Naive B cell (primary cell): ENCODE results near the gene CHST3. TPM values are rescaled to one million over a fixed set of nuclear protein-coding genes. Genes with fewer than 3 reads are reported as not detected.

Experiments
- ATAC-seq, 2 donors: fragments of 150-1000 bp; cut with Tn5 transposase; 2 replicates each; pipeline ENCODE4 v1.10.0; 2021; ENCODE audit warnings: low read depth in 2 of 2, mild to moderate bottlenecking in 2 of 2, moderate library complexity in 2 of 2
- DNase-seq: peaks from one replicate; pipeline ENCODE4 v3.0.0; 2022
- H3K27ac Mint-ChIP-seq, 6 donors: one replicate each; pipeline ENCODE4 v1.8.0; 2020 to 2022; ENCODE audit warnings: mild to moderate bottlenecking in 6 of 6, mixed read lengths in 6 of 6, moderate library complexity in 5 of 6, inconsistent platforms in 2 of 6
- H3K27me3 Mint-ChIP-seq, 3 donors: one replicate each; pipeline ENCODE4 v1.8.0; 2021 to 2022; ENCODE audit warnings: mixed read lengths in 3 of 3, mild to moderate bottlenecking in 1 of 3
- H3K36me3 Mint-ChIP-seq, 2 donors: one replicate each; pipeline ENCODE4 v1.8.0; 2020 to 2022; ENCODE audit warnings: mixed read lengths in 2 of 2, inconsistent platforms in 1 of 2, mild to moderate bottlenecking in 1 of 2
- H3K4me1 Mint-ChIP-seq, 3 donors: one replicate each; pipeline ENCODE4 v1.8.0; 2020 to 2022; ENCODE audit warnings: mixed read lengths in 3 of 3, inconsistent platforms in 1 of 3, mild to moderate bottlenecking in 1 of 3, moderate library complexity in 1 of 3
- H3K4me3 Mint-ChIP-seq, 8 donors: one replicate each; pipeline ENCODE4 v1.8.0; 2020 to 2022; ENCODE audit warnings: mild to moderate bottlenecking in 8 of 8, mixed read lengths in 8 of 8, moderate library complexity in 8 of 8, inconsistent platforms in 2 of 8
- H3K9me3 Mint-ChIP-seq, 7 donors: one replicate each; pipeline ENCODE4 v1.8.0; 2020 to 2022; ENCODE audit warnings: mixed read lengths in 7 of 7, mild to moderate bottlenecking in 5 of 7, inconsistent platforms in 2 of 7, moderate library complexity in 1 of 7
- polyA plus RNA-seq, 6 donors: library from polyadenylated mRNA; unstranded; fragments of 300-500 nt; fragmentation: Illumina TruSeq; gene quantifications; one replicate each; pipeline ENCODE4 v1.2.3, GENCODE V29; 2021; ENCODE audit warnings: low read depth in 6 of 6

The CHST3 gene
- polyA plus RNA-seq, 6 donors from 2014 or later: not detected

- Mint-ChIP-seq H3K4me1 (peaks cover 0 to 2% (median 0%) of the 10 kb centered on the region in 3 donors), H3K9me3 (peaks cover 12 to 61% (median 31%) of the 10 kb centered on the region in 7 donors), H3K4me3 (no peak overlapping the region), H3K36me3 (peaks cover 9 to 19% of the 10 kb centered on the region in 2 donors), H3K27me3 (peaks cover 7 to 29% (median 8%) of the 10 kb centered on the region in 3 donors), H3K27ac (no peak overlapping the region)
- ATAC-seq: no peak
- DNase-seq: no peak
Observed at GRCh38 chr10:71933651-71934050, 30.5 kb upstream of the CHST3 start.

- H3K9me3 Mint-ChIP-seq: peaks cover 21 to 85% (median 54%) of the 10 kb centered on the region in 7 donors
- ATAC-seq: no peak
- H3K4me3 Mint-ChIP-seq: no peak overlapping the region
- peaks cover 25 to 38% of the 10 kb centered on the region in 2 donors for H3K36me3 Mint-ChIP-seq
- peaks cover 0 to 9% (median 0%) of the 10 kb centered on the region in 3 donors for H3K4me1 Mint-ChIP-seq
- DNase-seq: no peak
- H3K27ac Mint-ChIP-seq: no peak overlapping the region
- H3K27me3 Mint-ChIP-seq: peaks cover 6 to 14% (median 8%) of the 10 kb centered on the region in 3 donors
Observed at GRCh38 chr10:71938211-71938610, 26.0 kb upstream of the CHST3 start.

- Mint-ChIP-seq H3K4me1 (peaks cover 0 to 9% (median 0%) of the 10 kb centered on the region in 3 donors), H3K4me3 (peak overlapping the region in 1 of 8 donors; percentile 52), H3K9me3 (peaks cover 17 to 87% (median 55%) of the 10 kb centered on the region in 7 donors), H3K27me3 (peaks cover 0 to 8% (median 7%) of the 10 kb centered on the region in 3 donors), H3K27ac (peak overlapping the region in 1 of 6 donors; percentile 69), H3K36me3 (peaks cover 17 to 32% of the 10 kb centered on the region in 2 donors)
- DNase-seq (peak; percentile 13), ATAC-seq (peak in 1 of 2 donors; percentile 38)
Observed at GRCh38 chr10:71939304-71939703, 24.9 kb upstream of the CHST3 start.

- Mint-ChIP-seq H3K27me3 (peaks cover 0 to 8% (median 7%) of the 10 kb centered on the region in 3 donors), H3K9me3 (peaks cover 17 to 90% (median 57%) of the 10 kb centered on the region in 7 donors), H3K4me3 (peak overlapping the region in 1 of 8 donors; percentile 30), H3K36me3 (peaks cover 17 to 32% of the 10 kb centered on the region in 2 donors), H3K4me1 (peaks cover 0 to 9% (median 0%) of the 10 kb centered on the region in 3 donors), H3K27ac (peak overlapping the region in 1 of 6 donors; percentile 69)
- no peak for ATAC-seq
- DNase-seq: no peak
Observed at GRCh38 chr10:71939861-71940474, 24.2 kb upstream of the CHST3 start.

- Mint-ChIP-seq H3K27ac (no peak overlapping the region), H3K9me3 (peaks cover 18 to 90% (median 55%) of the 10 kb centered on the region in 7 donors), H3K36me3 (peaks cover 18 to 36% of the 10 kb centered on the region in 2 donors), H3K4me3 (peak overlapping the region in 1 of 8 donors; percentile 26), H3K27me3 (peaks cover 0 to 8% (median 7%) of the 10 kb centered on the region in 3 donors), H3K4me1 (peaks cover 0 to 9% (median 0%) of the 10 kb centered on the region in 3 donors)
- DNase-seq: no peak
- no peak for ATAC-seq
Observed at GRCh38 chr10:71940752-71941151, 23.4 kb upstream of the CHST3 start.

- peaks cover 23 to 91% (median 56%) of the 10 kb centered on the region in 7 donors for H3K9me3 Mint-ChIP-seq
- H3K27ac Mint-ChIP-seq: no peak overlapping the region
- DNase-seq: no peak
- no peak overlapping the region for H3K4me3 Mint-ChIP-seq
- H3K4me1 Mint-ChIP-seq: peaks cover 0 to 9% (median 0%) of the 10 kb centered on the region in 3 donors
- H3K36me3 Mint-ChIP-seq: peaks cover 24 to 40% of the 10 kb centered on the region in 2 donors
- no peak for ATAC-seq
- H3K27me3 Mint-ChIP-seq: peaks cover 0 to 8% (median 7%) of the 10 kb centered on the region in 3 donors
Observed at GRCh38 chr10:71941318-71941717, 22.9 kb upstream of the CHST3 start.

GRCh38 chr10:71945819-71946474, 18.2 kb upstream of the CHST3 start:
- Mint-ChIP-seq H3K36me3 (peaks cover 22 to 27% of the 10 kb centered on the region in 2 donors), H3K4me3 (peak overlapping the region in 1 of 8 donors; percentile 7), H3K27me3 (peaks cover 1 to 11% (median 5%) of the 10 kb centered on the region in 3 donors), H3K4me1 (no peaks in the 10 kb centered on the region), H3K27ac (no peak overlapping the region), H3K9me3 (peaks cover 18 to 71% (median 37%) of the 10 kb centered on the region in 7 donors)
- no peak for ATAC-seq
- DNase-seq: peak; percentile 8

GRCh38 chr10:71946700-71947099, 17.5 kb upstream of the CHST3 start:
- ATAC-seq (no peak), DNase-seq (no peak)
- Mint-ChIP-seq H3K4me1 (no peaks in the 10 kb centered on the region), H3K4me3 (peak overlapping the region in 1 of 8 donors; percentile 22), H3K27ac (no peak overlapping the region), H3K36me3 (peaks cover 16 to 24% of the 10 kb centered on the region in 2 donors), H3K27me3 (peaks cover 0 to 10% (median 5%) of the 10 kb centered on the region in 3 donors), H3K9me3 (peaks cover 14 to 64% (median 31%) of the 10 kb centered on the region in 7 donors)

GRCh38 chr10:71948496-71949067, 15.6 kb upstream of the CHST3 start:
- Mint-ChIP-seq H3K4me1 (no peaks in the 10 kb centered on the region), H3K36me3 (peaks cover 8 to 17% of the 10 kb centered on the region in 2 donors), H3K9me3 (peaks cover 9 to 51% (median 21%) of the 10 kb centered on the region in 7 donors), H3K27me3 (peaks cover 0 to 10% (median 5%) of the 10 kb centered on the region in 3 donors), H3K4me3 (no peak overlapping the region), H3K27ac (no peak overlapping the region)
- no peak for ATAC-seq
- DNase-seq: no peak

- no peaks in the 10 kb centered on the region for H3K4me1 Mint-ChIP-seq
- H3K27ac Mint-ChIP-seq: no peak overlapping the region
- DNase-seq (no peak), ATAC-seq (no peak)
- no peak overlapping the region for H3K4me3 Mint-ChIP-seq
- peaks cover 0 to 18% (median 5%) of the 10 kb centered on the region in 3 donors for H3K27me3 Mint-ChIP-seq
- H3K36me3 Mint-ChIP-seq: peaks cover 6 to 17% of the 10 kb centered on the region in 2 donors
- H3K9me3 Mint-ChIP-seq: peaks cover 13 to 51% (median 30%) of the 10 kb centered on the region in 7 donors
Observed at GRCh38 chr10:71950683-71951082, 13.5 kb upstream of the CHST3 start.

GRCh38 chr10:71952745-71953144, 11.4 kb upstream of the CHST3 start:
- Mint-ChIP-seq H3K36me3 (peaks cover 0 to 5% of the 10 kb centered on the region in 2 donors), H3K27me3 (peaks cover 0 to 28% (median 5%) of the 10 kb centered on the region in 3 donors), H3K9me3 (peaks cover 9 to 35% (median 20%) of the 10 kb centered on the region in 7 donors), H3K27ac (no peak overlapping the region), H3K4me3 (no peak overlapping the region), H3K4me1 (peaks cover 0 to 3% (median 0%) of the 10 kb centered on the region in 3 donors)
- ATAC-seq: no peak
- DNase-seq: no peak

GRCh38 chr10:71957546-71958275, 6.5 kb upstream of the CHST3 start:
- Mint-ChIP-seq H3K27ac (peak overlapping the region in 1 of 6 donors; percentile 82), H3K4me3 (no peak overlapping the region), H3K4me1 (peaks cover 0 to 14% (median 8%) of the 10 kb centered on the region in 3 donors), H3K36me3 (peaks cover 0 to 15% of the 10 kb centered on the region in 2 donors), H3K27me3 (peaks cover 17 to 49% (median 27%) of the 10 kb centered on the region in 3 donors), H3K9me3 (peaks cover 10 to 21% (median 19%) of the 10 kb centered on the region in 7 donors)
- DNase-seq: no peak
- ATAC-seq: no peak
